ENCODE data around the gene MRPL49. TPM values are rescaled to one million over a fixed set of nuclear protein-coding genes. Genes with fewer than 3 reads are reported as not detected.

Gene MRPL49
- total and polyA plus RNA-seq, 2 donors (not counting 3 experiments of a cell fraction or from before 2014, with no cell fraction given), result 49.7 to 90.4 TPM

DNA sequence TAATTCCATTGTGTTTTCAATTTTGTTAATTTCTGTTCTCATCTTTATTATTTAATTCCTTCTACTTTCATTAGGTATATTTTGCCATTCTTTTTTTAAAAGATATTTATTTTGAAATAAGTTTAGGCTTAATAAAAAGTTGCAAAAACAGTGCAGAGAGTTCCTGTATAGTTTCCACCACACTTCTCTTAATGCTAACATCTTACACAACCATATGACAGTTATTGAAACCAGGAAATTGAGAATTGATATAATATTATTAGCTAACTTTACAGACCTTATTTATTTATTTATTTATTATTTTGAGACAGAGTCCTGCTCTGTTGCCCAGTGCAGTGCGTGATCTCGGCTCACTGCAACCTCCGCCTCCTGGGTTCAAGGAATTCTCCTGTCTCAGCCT, 34.1 kb downstream of the MRPL49 start:
- Histone ChIP-seq H3K9me1 (replicated peaks; ENCODE audit: control insufficient read depth, extremely low read depth, insufficient read depth, low read length) (no peaks in the 10 kb centered on the region), H3K27ac (ENCODE audit: insufficient read depth, low read depth, low read length) (no peak overlapping the region), H3K36me3 (ENCODE audit: control insufficient read depth in 2 of 2, extremely low read depth in 1 of 2, insufficient read depth in 2 of 2, low read length in 2 of 2) (no peaks in the 10 kb centered on the region), H3K4me1 (ENCODE audit: control insufficient read depth, extremely low read depth, insufficient read depth, low read length) (no peaks in the 10 kb centered on the region), H3K9me3 (replicated peaks; ENCODE audit: control insufficient read depth, insufficient read depth, low read length) (no peaks in the 10 kb centered on the region), H3K9ac (replicated peaks; ENCODE audit: extremely low read depth, insufficient read depth, low read length) (no peak overlapping the region), H3K4me3 (replicated peaks in 1 of 3; ENCODE audit: insufficient read depth in 1 of 3, low read depth in 1 of 3, low read length in 3 of 3) (no peak overlapping the region), H3K4me2 (ENCODE audit: insufficient read depth, low read length) (no peak overlapping the region), H2AFZ (ENCODE audit: low read depth, low read length) (no peak overlapping the region), H3K79me2 (ENCODE audit: control insufficient read depth, insufficient read depth, low read length) (no peaks in the 10 kb centered on the region), H3K27me3 (ENCODE audit: control insufficient read depth in 2 of 2, insufficient read depth in 2 of 2, low read length in 2 of 2) (peaks cover 2 to 5% of the 10 kb centered on the region in 2 experiments), H4K20me1 (replicated peaks; ENCODE audit: control insufficient read depth, extremely low read depth, insufficient read depth, low read length) (no peaks in the 10 kb centered on the region)
- ChIA-PET POLR2A (interaction anchor here (0.6 kb wide), 1 partner anchor 8 kb away, joined by 4 read pairs; no protein-coding TSS in a partner anchor), CTCF (interaction anchor here (1.0 to 1.4 kb wide), 2 partner anchors 9 to 22 kb away, joined by 3 to 4 read pairs; no protein-coding TSS in a partner anchor)
- dilution Hi-C loops (cut with MboI; ENCODE audit: extremely low pct_ligation_motif_present, low sequenced_read_pairs), result no loop called here
- FAIRE-seq (no peak), DNase-seq (ENCODE audit: low read depth, low spot score) (no peak)
- intact Hi-C loops (cut with micrococcal nuclease), result no loop called here
- no peak for TF ChIP-seq JUN (IDR thresholded peaks at IDR 0.05; ENCODE audit: borderline replicate concordance, insufficient read depth, insufficient read length, low read depth)
- no peak for TF ChIP-seq GATA2 (IDR thresholded peaks at IDR 0.05; ENCODE audit: insufficient read depth, insufficient read length, low read depth, low read length)
- no peak for TF ChIP-seq POLR2A (IDR thresholded peaks at IDR 0.05; ENCODE audit: low read depth, low read length)
- BruUV-seq (replicated peaks), result no TSS peak

- FAIRE-seq (no peak), DNase-seq (ENCODE audit: low read depth, low spot score) (no peak)
- Histone ChIP-seq H3K36me3 (ENCODE audit: control insufficient read depth in 2 of 2, extremely low read depth in 1 of 2, insufficient read depth in 2 of 2, low read length in 2 of 2) (no peaks in the 10 kb centered on the region), H3K79me2 (ENCODE audit: control insufficient read depth, insufficient read depth, low read length) (no peaks in the 10 kb centered on the region), H3K9me1 (replicated peaks; ENCODE audit: control insufficient read depth, extremely low read depth, insufficient read depth, low read length) (no peaks in the 10 kb centered on the region), H3K4me1 (ENCODE audit: control insufficient read depth, extremely low read depth, insufficient read depth, low read length) (no peaks in the 10 kb centered on the region), H3K27me3 (ENCODE audit: control insufficient read depth in 2 of 2, insufficient read depth in 2 of 2, low read length in 2 of 2) (peaks cover 2 to 4% of the 10 kb centered on the region in 2 experiments), H3K9ac (replicated peaks; ENCODE audit: extremely low read depth, insufficient read depth, low read length) (no peak overlapping the region), H3K27ac (ENCODE audit: insufficient read depth, low read depth, low read length) (no peak overlapping the region), H2AFZ (ENCODE audit: low read depth, low read length) (no peak overlapping the region), H3K4me3 (replicated peaks in 1 of 3; ENCODE audit: insufficient read depth in 1 of 3, low read depth in 1 of 3, low read length in 3 of 3) (no peak overlapping the region), H3K9me3 (replicated peaks; ENCODE audit: control insufficient read depth, insufficient read depth, low read length) (no peaks in the 10 kb centered on the region), H4K20me1 (replicated peaks; ENCODE audit: control insufficient read depth, extremely low read depth, insufficient read depth, low read length) (no peaks in the 10 kb centered on the region), H3K4me2 (ENCODE audit: insufficient read depth, low read length) (no peak overlapping the region)
- dilution Hi-C loops (cut with MboI; ENCODE audit: extremely low pct_ligation_motif_present, low sequenced_read_pairs), result no loop called here
- CTCF ChIA-PET, result interaction anchor here (1.0 to 1.4 kb wide), 2 partner anchors 8 to 22 kb away, joined by 3 to 4 read pairs; no protein-coding TSS in a partner anchor
- BruUV-seq (replicated peaks), result no TSS peak
- POLR2A ChIA-PET, result interaction anchor here (0.6 kb wide), 1 partner anchor 8 kb away, joined by 4 read pairs; no protein-coding TSS in a partner anchor
- intact Hi-C loops (cut with micrococcal nuclease), result no loop called here
- TF ChIP-seq GATA2 (IDR thresholded peaks at IDR 0.05; ENCODE audit: insufficient read depth, insufficient read length, low read depth, low read length) (no peak), FOS (IDR thresholded peaks at IDR 0.05; ENCODE audit: borderline replicate concordance, insufficient read depth, low read length) (no peak), POLR2AphosphoS5 (IDR thresholded peaks at IDR 0.05; ENCODE audit: insufficient read depth, low read depth, low read length) (no peak), MYC (IDR thresholded peaks at IDR 0.05; ENCODE audit: low read depth, low read length) (no peak), EZH2 (IDR thresholded peaks at IDR 0.05; ENCODE audit: borderline replicate concordance, low read depth, low read length, severe bottlenecking) (no peak), MAX (IDR thresholded peaks at IDR 0.05; ENCODE audit: insufficient read depth, insufficient read length) (no peak)
- TF ChIP-seq, protein P1, sequence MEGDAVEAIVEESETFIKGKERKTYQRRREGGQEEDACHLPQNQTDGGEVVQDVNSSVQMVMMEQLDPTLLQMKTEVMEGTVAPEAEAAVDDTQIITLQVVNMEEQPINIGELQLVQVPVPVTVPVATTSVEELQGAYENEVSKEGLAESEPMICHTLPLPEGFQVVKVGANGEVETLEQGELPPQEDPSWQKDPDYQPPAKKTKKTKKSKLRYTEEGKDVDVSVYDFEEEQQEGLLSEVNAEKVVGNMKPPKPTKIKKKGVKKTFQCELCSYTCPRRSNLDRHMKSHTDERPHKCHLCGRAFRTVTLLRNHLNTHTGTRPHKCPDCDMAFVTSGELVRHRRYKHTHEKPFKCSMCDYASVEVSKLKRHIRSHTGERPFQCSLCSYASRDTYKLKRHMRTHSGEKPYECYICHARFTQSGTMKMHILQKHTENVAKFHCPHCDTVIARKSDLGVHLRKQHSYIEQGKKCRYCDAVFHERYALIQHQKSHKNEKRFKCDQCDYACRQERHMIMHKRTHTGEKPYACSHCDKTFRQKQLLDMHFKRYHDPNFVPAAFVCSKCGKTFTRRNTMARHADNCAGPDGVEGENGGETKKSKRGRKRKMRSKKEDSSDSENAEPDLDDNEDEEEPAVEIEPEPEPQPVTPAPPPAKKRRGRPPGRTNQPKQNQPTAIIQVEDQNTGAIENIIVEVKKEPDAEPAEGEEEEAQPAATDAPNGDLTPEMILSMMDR (IDR thresholded peaks at IDR 0.05; ENCODE audit: extremely low read depth in 1 of 2, insufficient read depth in 1 of 2, low read depth in 1 of 2, low read length in 2 of 2), result no peak
These were observed 34.8 kb downstream of the MRPL49 start for GRCh38 chr11:65156926-65157325.
